OCI-LY7 (cell line): Measurements from ENCODE around the gene DIPK1C. TPM values are rescaled to one million over a fixed set of nuclear protein-coding genes. Genes with fewer than 3 reads are reported as not detected.

Experiments used
- BruUV-seq: library from RNA; stranded (reverse); fragments of 400-500 nt; replicated peaks from 2 replicates; lab custom pipeline; 2021; lab: Mats Ljungman, UMichigan
- CTCF ChIA-PET: fragments of 300-600 bp; sonication (Branson Sonifier 250); formaldehyde crosslinking; loops from one replicate; lab custom pipeline; 2022; ENCODE audit warnings: antibody characterized with exemption; ENCODE audit not compliant: unreplicated experiment; lab: Charles Lee
- POLR2A ChIA-PET: fragments of 300-600 bp; sonication (Branson Sonifier 250); formaldehyde crosslinking; loops from one replicate; lab custom pipeline; 2022; ENCODE audit warnings: antibody characterized with exemption; lab: Charles Lee
- DNase-seq: peaks from one replicate; pipeline ENCODE4 v3.0.0-alpha.2; 2015; ENCODE audit warnings: low spot score
- H2AFZ ChIP-seq: fragments of 200-600 bp; sonication (generic), shearing (Covaris generic); 2 replicates; pipeline ENCODE4 v1.6.1; 2014; ENCODE audit warnings: mild to moderate bottlenecking, antibody characterized with exemption, low read length, moderate library complexity
- H3K27ac ChIP-seq: fragments of 200-600 bp; sonication (generic); 2 replicates; pipeline ENCODE4 v1.5.1; 2014; ENCODE audit warnings: mixed run types, low read depth, mild to moderate bottlenecking, moderate library complexity, low read length, inconsistent platforms; ENCODE audit not compliant: poor library complexity, severe bottlenecking
- H3K36me3 ChIP-seq: fragments of 200-600 bp; sonication (generic); 2 replicates; pipeline ENCODE4 v1.6.1; 2014; ENCODE audit warnings: mild to moderate bottlenecking, antibody characterized with exemption, low read length, moderate library complexity, mixed read lengths; ENCODE audit not compliant: insufficient read depth
- H3K4me1 ChIP-seq: fragments of 200-600 bp; sonication (generic); 2 replicates; pipeline ENCODE4 v1.5.1; 2014; ENCODE audit warnings: mild to moderate bottlenecking, low read length; ENCODE audit not compliant: insufficient read depth, poor library complexity, severe bottlenecking
- H3K4me2 ChIP-seq: fragments of 200-600 bp; sonication (generic); 2 replicates; pipeline ENCODE4 v1.6.1; 2014; ENCODE audit warnings: mild to moderate bottlenecking, low read length
- H3K4me3 ChIP-seq: fragments of 200-600 bp; sonication (generic); 2 replicates; pipeline ENCODE4 v1.5.1; 2014; ENCODE audit warnings: mild to moderate bottlenecking, low read depth, low read length; ENCODE audit not compliant: poor library complexity, severe bottlenecking
- H3K79me2 ChIP-seq: fragments of 200-600 bp; sonication (generic); 2 replicates; pipeline ENCODE4 v1.6.1; 2016; ENCODE audit warnings: low read depth, mild to moderate bottlenecking, low read length, moderate library complexity, mixed read lengths; ENCODE audit not compliant: insufficient read depth
- H3K9me2 ChIP-seq: fragments of 200-600 bp; sonication (generic); 2 replicates; pipeline ENCODE4 v1.6.1; 2016; ENCODE audit warnings: mild to moderate bottlenecking, low read length, mixed read lengths; ENCODE audit not compliant: insufficient read depth
- H3K9me3 ChIP-seq: fragments of 200-600 bp; sonication (generic); 2 replicates; pipeline ENCODE4 v1.6.1; 2014; ENCODE audit warnings: mild to moderate bottlenecking, mixed run types, low read length, mixed read lengths
- H4K20me1 ChIP-seq: fragments of 200-600 bp; sonication (generic); 2 replicates; pipeline ENCODE4 v1.6.1; 2014; ENCODE audit warnings: mild to moderate bottlenecking, antibody characterized with exemption, low read length, moderate library complexity, mixed read lengths; ENCODE audit not compliant: insufficient read depth
- CTCF ChIP-seq: fragments of 200-600 bp; sonication (generic); conservative IDR thresholded peaks from 2 replicates; pipeline ENCODE4 v1.5.1; 2014; ENCODE audit warnings: mild to moderate bottlenecking, antibody characterized with exemption, low read length, moderate library complexity, mixed read lengths
- EZH2phosphoT487 ChIP-seq: fragments of 200-600 bp; sonication (generic); IDR thresholded peaks from 2 replicates; pipeline ENCODE4 v1.6.1; 2018; ENCODE audit warnings: low read depth, borderline replicate concordance, mild to moderate bottlenecking, mixed run types, antibody characterized with exemption, low read length, moderate library complexity, mixed read lengths
- intact Hi-C: fragments of 100-400 bp; cut with micrococcal nuclease; formaldehyde crosslinking; loops from one replicate; pipeline ENCODE4 v1.10.0; 2022; ENCODE audit not compliant: unreplicated experiment
- total RNA-seq, 2 experiments: library from RNA; depleted of rRNA in 1 of 2; stranded (reverse); fragments of >200 nt in 1 of 2; shearing (Covaris generic) in 1 of 2; gene quantifications; 2 replicates each; pipeline ENCODE4 v1.2.3, GENCODE V29; 2014 to 2022

DIPK1C gene
- total RNA-seq, 2 experiments from 2014 or later = not detected

- no peak for DNase-seq
- ChIA-PET POLR2A (no interaction called here), CTCF (no interaction called here)
- Histone ChIP-seq H4K20me1 (no peaks in the 10 kb centered on the region), H3K4me2 (no peak overlapping the region), H3K9me3 (no peaks in the 10 kb centered on the region), H3K36me3 (no peaks in the 10 kb centered on the region), H3K9me2 (no peaks in the 10 kb centered on the region), H3K4me3 (no peak overlapping the region), H3K79me2 (no peaks in the 10 kb centered on the region), H3K4me1 (no peaks in the 10 kb centered on the region), H3K27ac (no peak overlapping the region), H2AFZ (no peak overlapping the region)
- intact Hi-C loops = no loop called here
- TF ChIP-seq CTCF (no peak), EZH2phosphoT487 (no peak)
- BruUV-seq = no TSS peak
Measured at GRCh38 chr18:74486119-74486849, 29.2 kb upstream of the DIPK1C start.

DNA sequence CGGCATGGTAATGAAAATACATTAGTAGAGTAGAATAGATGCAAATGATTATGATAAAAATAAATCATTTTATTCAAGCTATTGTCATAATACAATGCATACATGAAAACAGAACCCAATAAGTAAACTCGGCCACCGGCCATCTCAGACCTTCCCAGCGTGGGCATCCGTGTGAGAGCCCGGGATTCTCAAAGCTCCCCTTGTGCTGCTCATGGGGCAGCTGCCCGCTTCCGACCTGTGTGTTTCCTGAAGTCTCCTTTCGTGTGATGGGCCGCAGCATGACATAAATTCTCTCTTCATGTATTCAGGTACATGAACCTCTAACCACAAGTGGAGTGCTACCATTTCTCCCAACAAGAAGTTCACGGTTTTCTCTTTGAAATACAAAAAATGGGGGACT lies 25.6 kb upstream of the DIPK1C start:
- no peaks in the 10 kb centered on the region for H3K9me2 ChIP-seq
- TF ChIP-seq CTCF (no peak), EZH2phosphoT487 (no peak)
- H3K79me2 ChIP-seq = no peaks in the 10 kb centered on the region
- H3K9me3 ChIP-seq = no peaks in the 10 kb centered on the region
- H3K27ac ChIP-seq = no peak overlapping the region
- H3K4me3 ChIP-seq = no peak overlapping the region
- DNase-seq = no peak
- no peaks in the 10 kb centered on the region for H3K36me3 ChIP-seq
- no peak overlapping the region for H3K4me2 ChIP-seq
- CTCF ChIA-PET = no interaction called here
- no peaks in the 10 kb centered on the region for H3K4me1 ChIP-seq
- H4K20me1 ChIP-seq = no peaks in the 10 kb centered on the region
- no TSS peak for BruUV-seq
- no peak overlapping the region for H2AFZ ChIP-seq
- intact Hi-C loops = no loop called here
- POLR2A ChIA-PET = interaction anchor here (0.7 kb wide), 1 partner anchor 653 kb away, joined by 5 read pairs; no protein-coding TSS in a partner anchor

DNA sequence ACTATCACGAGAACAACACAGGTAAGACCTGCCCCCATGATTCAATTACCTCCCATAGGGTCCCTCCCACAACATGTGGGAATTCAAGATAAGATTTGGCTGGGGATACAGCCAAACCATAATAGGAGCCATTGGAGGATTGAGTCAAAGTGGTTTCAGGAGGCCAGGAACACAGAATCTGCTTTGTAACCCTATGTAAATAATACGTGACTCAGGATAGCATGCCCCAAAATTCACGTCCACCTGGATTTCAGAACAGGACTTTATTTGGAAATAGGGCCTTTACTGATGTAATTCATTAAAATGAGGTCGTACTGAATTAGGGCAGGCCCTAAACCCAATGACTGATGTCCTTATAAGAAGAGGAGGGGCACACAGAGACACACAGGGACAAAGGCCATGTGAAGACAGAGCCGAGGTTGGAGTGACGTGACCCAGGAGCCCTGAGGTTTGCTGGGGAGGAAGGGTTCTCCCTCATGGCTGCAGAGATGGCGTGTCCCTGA lies 23.1 kb upstream of the DIPK1C start:
- no peak for TF ChIP-seq EZH2phosphoT487
- no peak for TF ChIP-seq CTCF
- Histone ChIP-seq H3K4me3 (no peak overlapping the region), H3K9me3 (no peaks in the 10 kb centered on the region), H3K4me1 (no peaks in the 10 kb centered on the region), H4K20me1 (no peaks in the 10 kb centered on the region), H3K9me2 (no peaks in the 10 kb centered on the region), H3K36me3 (no peaks in the 10 kb centered on the region), H3K27ac (no peak overlapping the region), H2AFZ (no peak overlapping the region), H3K4me2 (no peak overlapping the region), H3K79me2 (no peaks in the 10 kb centered on the region)
- no TSS peak for BruUV-seq
- CTCF ChIA-PET = no interaction called here
- POLR2A ChIA-PET = no interaction called here
- intact Hi-C loops = no loop called here
- DNase-seq = no peak
